Chondrocyte (in vitro differentiated cells): ENCODE data around the gene HERC6. TPM values are rescaled to one million over a fixed set of nuclear protein-coding genes. Genes with fewer than 3 reads are reported as not detected.

ENCODE experiments used
- DNase-seq: peaks from one replicate; pipeline ENCODE4 v3.0.0; 2021; ENCODE audit warnings: mixed read lengths, low spot score
- H3K27ac Mint-ChIP-seq: one replicate; pipeline ENCODE4 v1.8.0; 2021; ENCODE audit warnings: mild to moderate bottlenecking, moderate library complexity, mixed read lengths; ENCODE audit not compliant: unreplicated experiment
- H3K27me3 Mint-ChIP-seq: 2 replicates; pipeline ENCODE4 v1.8.0; 2021; ENCODE audit warnings: low read depth, mixed read lengths
- H3K36me3 Mint-ChIP-seq: 2 replicates; pipeline ENCODE4 v1.8.0; 2021; ENCODE audit warnings: low read depth, mixed read lengths
- H3K4me1 Mint-ChIP-seq: 2 replicates; pipeline ENCODE4 v1.8.0; 2021; ENCODE audit warnings: low read depth, mild to moderate bottlenecking, mixed read lengths
- H3K4me3 Mint-ChIP-seq: one replicate; pipeline ENCODE4 v1.8.0; 2021; ENCODE audit warnings: mild to moderate bottlenecking, moderate library complexity, mixed read lengths; ENCODE audit not compliant: unreplicated experiment
- H3K9me3 Mint-ChIP-seq: 2 replicates; pipeline ENCODE4 v1.8.0; 2021; ENCODE audit warnings: low read depth, mixed read lengths
- total RNA-seq: library from RNA; stranded (reverse); gene quantifications from 3 replicates; pipeline ENCODE4 v1.2.1, GENCODE V29; 2021
- TF ChIP-seq, protein P1 (sequence below): fragments of 200-600 bp; sonication (generic); IDR thresholded peaks from 2 replicates; pipeline ENCODE4 v1.5.0; 2021; ENCODE audit warnings: antibody characterized with exemption, mild to moderate bottlenecking, moderate library complexity

The HERC6 gene
- total RNA-seq, 1 donor from 2014 or later, result 1.0 TPM

DNA sequence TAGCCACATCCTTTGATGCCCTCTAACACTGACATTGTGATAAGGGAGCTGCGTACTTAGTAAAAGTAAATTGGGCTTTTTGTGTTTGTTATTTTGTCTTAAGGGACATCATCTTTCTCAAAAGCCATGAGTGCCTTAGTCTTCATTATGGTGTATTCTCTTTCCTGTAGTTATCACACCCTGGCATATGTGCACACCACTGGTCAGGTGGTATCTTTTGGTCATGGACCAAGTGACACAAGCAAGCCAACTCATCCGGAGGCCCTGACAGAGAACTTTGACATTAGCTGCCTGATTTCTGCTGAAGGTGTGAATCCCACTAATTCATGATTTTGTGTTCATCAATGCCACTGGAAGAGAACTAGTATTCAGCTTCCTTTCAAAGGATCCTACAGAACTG is 18.0 kb downstream of the HERC6 start:
- TF ChIP-seq, protein P1, sequence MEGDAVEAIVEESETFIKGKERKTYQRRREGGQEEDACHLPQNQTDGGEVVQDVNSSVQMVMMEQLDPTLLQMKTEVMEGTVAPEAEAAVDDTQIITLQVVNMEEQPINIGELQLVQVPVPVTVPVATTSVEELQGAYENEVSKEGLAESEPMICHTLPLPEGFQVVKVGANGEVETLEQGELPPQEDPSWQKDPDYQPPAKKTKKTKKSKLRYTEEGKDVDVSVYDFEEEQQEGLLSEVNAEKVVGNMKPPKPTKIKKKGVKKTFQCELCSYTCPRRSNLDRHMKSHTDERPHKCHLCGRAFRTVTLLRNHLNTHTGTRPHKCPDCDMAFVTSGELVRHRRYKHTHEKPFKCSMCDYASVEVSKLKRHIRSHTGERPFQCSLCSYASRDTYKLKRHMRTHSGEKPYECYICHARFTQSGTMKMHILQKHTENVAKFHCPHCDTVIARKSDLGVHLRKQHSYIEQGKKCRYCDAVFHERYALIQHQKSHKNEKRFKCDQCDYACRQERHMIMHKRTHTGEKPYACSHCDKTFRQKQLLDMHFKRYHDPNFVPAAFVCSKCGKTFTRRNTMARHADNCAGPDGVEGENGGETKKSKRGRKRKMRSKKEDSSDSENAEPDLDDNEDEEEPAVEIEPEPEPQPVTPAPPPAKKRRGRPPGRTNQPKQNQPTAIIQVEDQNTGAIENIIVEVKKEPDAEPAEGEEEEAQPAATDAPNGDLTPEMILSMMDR, result no peak
- no peaks in the 10 kb centered on the region for H3K9me3 Mint-ChIP-seq

DNA sequence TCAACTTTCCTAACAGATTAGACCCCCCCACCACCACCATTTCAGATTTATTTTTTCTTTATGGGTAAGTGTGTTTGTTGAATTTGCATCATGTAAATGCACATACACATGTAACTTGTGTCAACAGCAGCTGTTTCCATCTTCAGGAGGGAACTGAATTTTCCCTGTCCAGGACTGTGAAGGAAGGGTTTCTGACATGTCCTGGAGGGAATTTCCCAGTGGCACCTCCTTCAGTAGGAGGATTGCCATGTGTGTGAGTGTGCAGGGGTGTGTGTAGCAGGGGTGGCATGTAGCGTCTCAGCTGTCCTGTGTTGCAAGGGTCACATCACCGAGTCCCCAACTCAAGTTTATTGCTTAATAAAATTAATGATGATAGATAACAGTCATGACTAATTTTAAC is 19.7 kb downstream of the HERC6 start:
- no peaks in the 10 kb centered on the region for H3K9me3 Mint-ChIP-seq
- no peaks in the 10 kb centered on the region for H3K36me3 Mint-ChIP-seq
- DNase-seq, result no peak
- H3K4me3 Mint-ChIP-seq, result no peak overlapping the region
- TF ChIP-seq, protein P1, result no peak
- H3K27me3 Mint-ChIP-seq, result no peaks in the 10 kb centered on the region
- no peaks in the 10 kb centered on the region for H3K4me1 Mint-ChIP-seq
- no peak overlapping the region for H3K27ac Mint-ChIP-seq

More for the DNA sequence above, 18.0 kb downstream of the HERC6 start:
- Mint-ChIP-seq H3K4me3 (no peak overlapping the region), H3K27ac (no peak overlapping the region), H3K27me3 (no peaks in the 10 kb centered on the region), H3K4me1 (no peaks in the 10 kb centered on the region), H3K36me3 (no peaks in the 10 kb centered on the region)
- no peak for DNase-seq

DNA sequence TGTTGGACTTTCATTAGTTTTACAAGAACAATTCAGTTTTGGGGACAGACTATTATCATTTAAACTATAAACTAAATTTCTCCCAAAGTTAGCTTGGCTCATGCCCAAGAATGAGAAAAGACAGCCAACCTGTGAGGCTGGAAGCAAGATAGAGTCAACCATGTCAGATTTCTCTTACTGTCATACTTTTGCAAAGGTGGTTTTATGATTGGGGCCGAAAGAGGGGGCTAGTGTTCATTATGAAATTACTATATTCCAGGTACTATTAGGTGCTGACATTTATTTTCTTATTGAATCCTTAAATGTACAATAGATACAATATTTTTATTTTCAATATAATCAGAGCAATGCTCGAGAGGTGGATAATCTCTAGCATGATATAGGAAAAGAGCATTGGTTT is 30.6 kb downstream of the HERC6 start:
- Mint-ChIP-seq H3K27me3 (no peaks in the 10 kb centered on the region), H3K4me3 (no peak overlapping the region), H3K27ac (no peak overlapping the region), H3K9me3 (no peaks in the 10 kb centered on the region), H3K4me1 (no peaks in the 10 kb centered on the region), H3K36me3 (no peaks in the 10 kb centered on the region)
- DNase-seq, result no peak
- TF ChIP-seq, protein P1, result no peak

DNA sequence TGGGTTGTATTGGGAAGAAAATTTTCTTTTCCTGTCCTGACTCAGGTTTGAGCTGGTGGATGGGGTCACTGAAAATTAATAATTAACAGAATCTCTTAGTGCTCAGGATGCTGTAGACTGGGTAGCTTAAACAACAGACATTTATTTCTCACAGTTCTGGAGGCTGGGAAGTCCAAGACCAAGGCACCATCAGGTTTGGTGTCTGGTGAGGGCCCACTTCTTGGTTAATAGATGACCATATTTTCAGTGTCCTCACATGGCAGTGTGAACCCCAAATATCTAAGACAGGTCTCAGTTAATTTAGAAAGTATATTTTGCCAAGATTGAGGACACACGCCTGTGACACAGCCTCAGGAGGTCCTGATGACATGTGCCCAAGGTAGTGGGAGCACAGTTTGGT is 31.1 kb downstream of the HERC6 start:
- Mint-ChIP-seq H3K36me3 (no peaks in the 10 kb centered on the region), H3K27ac (no peak overlapping the region), H3K9me3 (no peaks in the 10 kb centered on the region), H3K27me3 (no peaks in the 10 kb centered on the region), H3K4me3 (no peak overlapping the region), H3K4me1 (no peaks in the 10 kb centered on the region)
- TF ChIP-seq, protein P1, result no peak
- no peak for DNase-seq

DNA sequence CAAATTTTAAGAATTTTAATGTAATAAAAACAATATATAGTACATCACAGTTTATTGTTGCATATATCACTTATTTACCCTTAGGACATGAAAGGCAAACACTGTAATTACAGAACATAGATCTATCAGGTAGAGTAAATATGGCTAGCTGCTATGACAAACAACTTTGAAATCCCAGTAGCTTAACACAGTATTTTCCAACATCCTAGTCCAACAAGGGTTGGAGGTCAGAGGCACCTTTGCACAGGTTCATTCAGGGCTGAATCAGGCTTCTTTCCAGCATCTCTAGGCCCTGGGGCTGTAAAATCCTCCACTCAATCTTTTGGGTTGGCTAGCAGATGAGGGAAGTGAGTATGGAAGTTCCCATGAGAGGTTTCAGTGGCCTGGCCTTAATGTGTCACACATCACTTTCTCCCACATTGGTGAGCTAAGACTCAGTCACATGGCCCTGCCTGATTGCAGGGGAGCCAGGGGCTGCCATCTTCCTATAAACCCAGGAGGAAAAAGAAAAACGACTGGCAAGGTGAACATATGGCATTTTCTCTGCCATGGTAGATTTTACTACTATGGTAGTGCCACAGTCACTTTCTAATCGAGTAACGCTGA is 32.9 kb downstream of the HERC6 start:
- TF ChIP-seq, protein P1, result no peak
- H3K4me1 Mint-ChIP-seq, result no peaks in the 10 kb centered on the region
- H3K36me3 Mint-ChIP-seq, result no peaks in the 10 kb centered on the region
- no peak for DNase-seq
- H3K27me3 Mint-ChIP-seq, result no peaks in the 10 kb centered on the region
- H3K4me3 Mint-ChIP-seq, result no peak overlapping the region
- no peaks in the 10 kb centered on the region for H3K9me3 Mint-ChIP-seq
- no peak overlapping the region for H3K27ac Mint-ChIP-seq
